ENCODE measurements around the gene SLC44A1.

Gene SLC44A1

GRCh38 chr9:105437704-105438103 lies 193.3 kb downstream of the SLC44A1 start:
- FAIRE-seq, result no peak

GRCh38 chr9:105438141-105438806 lies 193.8 kb downstream of the SLC44A1 start:
- FAIRE-seq, result no peak

- no peak for FAIRE-seq
Measured at GRCh38 chr9:105439428-105439827, 195.0 kb downstream of the SLC44A1 start.

GRCh38 chr9:105441616-105442160 lies 197.2 kb downstream of the SLC44A1 start:
- no peak for FAIRE-seq

- no peak for FAIRE-seq
Measured at GRCh38 chr9:105443121-105443520, 198.7 kb downstream of the SLC44A1 start.

GRCh38 chr9:105444130-105444529 lies 199.7 kb downstream of the SLC44A1 start:
- FAIRE-seq, result no peak

GRCh38 chr9:105445203-105445881 lies 200.9 kb downstream of the SLC44A1 start:
- no peak for FAIRE-seq

GRCh38 chr9:105447386-105447813 lies 202.9 kb downstream of the SLC44A1 start:
- no peak for FAIRE-seq

GRCh38 chr9:105447814-105448812 lies 203.7 kb downstream of the SLC44A1 start, which contains the start of gene FSD1L:
Gene FSD1L (plus strand): TSS chr9:105448034. CDS start chr9:105448221, 187 bp downstream.
- no peak for FAIRE-seq

GRCh38 chr9:105449081-105449480 lies 204.6 kb downstream of the SLC44A1 start:
- no peak for FAIRE-seq

- no peak for FAIRE-seq
Measured at GRCh38 chr9:105452185-105452584, 207.7 kb downstream of the SLC44A1 start.

GRCh38 chr9:105455836-105456475 lies 211.5 kb downstream of the SLC44A1 start:
- FAIRE-seq, result no peak

- FAIRE-seq, result no peak
Measured at GRCh38 chr9:105457560-105458294, 213.3 kb downstream of the SLC44A1 start.

GRCh38 chr9:105458404-105458803 lies 214.0 kb downstream of the SLC44A1 start:
- FAIRE-seq, result no peak

- FAIRE-seq, result no peak
Measured at GRCh38 chr9:105459336-105459735, 214.9 kb downstream of the SLC44A1 start.

GRCh38 chr9:105466898-105467455 lies 222.5 kb downstream of the SLC44A1 start:
- no peak for FAIRE-seq

- no peak for FAIRE-seq
Measured at GRCh38 chr9:105468875-105469274, 224.4 kb downstream of the SLC44A1 start.

- FAIRE-seq, result no peak
Measured at GRCh38 chr9:105473221-105473620, 228.8 kb downstream of the SLC44A1 start.

- no peak for FAIRE-seq
Measured at GRCh38 chr9:105475302-105475701, 230.9 kb downstream of the SLC44A1 start.

GRCh38 chr9:105479846-105480245 lies 235.4 kb downstream of the SLC44A1 start:
- no peak for FAIRE-seq

GRCh38 chr9:105483618-105484017 lies 239.2 kb downstream of the SLC44A1 start:
- no peak for FAIRE-seq

Data from endometrium (tissue), 2 donors.